NB4 (cell line): Measurements from ENCODE around the gene ZSCAN12.

Experiments used
- POLR2A ChIP-seq: IDR thresholded peaks from 2 replicates; pipeline ENCODE4 v1.6.1; 2011; ENCODE audit warnings: mild to moderate bottlenecking; ENCODE audit not compliant: insufficient read length; ENCODE audit errors: extremely low read depth
- TF ChIP-seq, protein P1 (sequence below): IDR thresholded peaks from one replicate; pipeline ENCODE4 v1.5.1; 2012; ENCODE audit warnings: low read depth, low read length

GRCh38 chr6:28354688-28355554, 44.6 kb downstream of the ZSCAN12 start:
- TF ChIP-seq, protein P1, sequence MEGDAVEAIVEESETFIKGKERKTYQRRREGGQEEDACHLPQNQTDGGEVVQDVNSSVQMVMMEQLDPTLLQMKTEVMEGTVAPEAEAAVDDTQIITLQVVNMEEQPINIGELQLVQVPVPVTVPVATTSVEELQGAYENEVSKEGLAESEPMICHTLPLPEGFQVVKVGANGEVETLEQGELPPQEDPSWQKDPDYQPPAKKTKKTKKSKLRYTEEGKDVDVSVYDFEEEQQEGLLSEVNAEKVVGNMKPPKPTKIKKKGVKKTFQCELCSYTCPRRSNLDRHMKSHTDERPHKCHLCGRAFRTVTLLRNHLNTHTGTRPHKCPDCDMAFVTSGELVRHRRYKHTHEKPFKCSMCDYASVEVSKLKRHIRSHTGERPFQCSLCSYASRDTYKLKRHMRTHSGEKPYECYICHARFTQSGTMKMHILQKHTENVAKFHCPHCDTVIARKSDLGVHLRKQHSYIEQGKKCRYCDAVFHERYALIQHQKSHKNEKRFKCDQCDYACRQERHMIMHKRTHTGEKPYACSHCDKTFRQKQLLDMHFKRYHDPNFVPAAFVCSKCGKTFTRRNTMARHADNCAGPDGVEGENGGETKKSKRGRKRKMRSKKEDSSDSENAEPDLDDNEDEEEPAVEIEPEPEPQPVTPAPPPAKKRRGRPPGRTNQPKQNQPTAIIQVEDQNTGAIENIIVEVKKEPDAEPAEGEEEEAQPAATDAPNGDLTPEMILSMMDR: no peak
- no peak for TF ChIP-seq POLR2A
